RWPE1 (cell line): ENCODE results near the gene PPIA.
"Not testable (repeated sequence)": the region's sequence is repeated elsewhere in the genome, so short reads cannot be mapped to it uniquely, and the experiment has no call there.

Experiments used
- CTCF ChIA-PET: fragments of 350-600 bp; sonication (Branson Sonifier 250); formaldehyde crosslinking; extraction: SDS; loops from one replicate; lab custom pipeline; 2021; lab: Yijun Ruan, JAX
- POLR2A ChIA-PET: fragments of 400-600 bp; formaldehyde crosslinking; extraction: SDS; loops from one replicate; lab custom pipeline; 2020; ENCODE audit warnings: antibody characterized with exemption; ENCODE audit not compliant: low non-redundant PET; lab: Yijun Ruan, JAX
- DNase-seq: peaks from one replicate; pipeline ENCODE4 v3.0.0; 2012; ENCODE audit warnings: low spot score
- H3K27ac ChIP-seq: fragments of 450-650 bp; 2 replicates; pipeline ENCODE4 v1.5.1; 2017
- TF ChIP-seq, protein P1 (sequence below): fragments of 450-650 bp; conservative IDR thresholded peaks from 2 replicates; pipeline ENCODE4 v1.5.1; 2017; ENCODE audit warnings: low read depth, mild to moderate bottlenecking

Gene PPIA

DNA sequence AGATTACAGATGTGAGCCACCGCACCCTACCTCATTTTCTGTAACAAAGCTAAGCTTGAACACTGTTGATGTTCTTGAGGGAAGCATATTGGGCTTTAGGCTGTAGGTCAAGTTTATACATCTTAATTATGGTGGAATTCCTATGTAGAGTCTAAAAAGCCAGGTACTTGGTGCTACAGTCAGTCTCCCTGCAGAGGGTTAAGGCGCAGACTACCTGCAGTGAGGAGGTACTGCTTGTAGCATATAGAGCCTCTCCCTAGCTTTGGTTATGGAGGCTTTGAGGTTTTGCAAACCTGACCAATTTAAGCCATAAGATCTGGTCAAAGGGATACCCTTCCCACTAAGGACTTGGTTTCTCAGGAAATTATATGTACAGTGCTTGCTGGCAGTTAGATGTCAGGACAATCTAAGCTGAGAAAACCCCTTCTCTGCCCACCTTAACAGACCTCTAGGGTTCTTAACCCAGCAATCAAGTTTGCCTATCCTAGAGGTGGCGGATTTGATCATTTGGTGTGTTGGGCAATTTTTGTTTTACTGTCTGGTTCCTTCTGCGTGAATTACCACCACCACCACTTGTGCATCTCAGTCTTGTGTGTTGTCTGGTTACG is 6.0 kb downstream of the PPIA start:
- peak overlapping the region; percentile 68 for H3K27ac ChIP-seq
- POLR2A ChIA-PET, result interaction anchor here (0.6 kb wide), 1 partner anchor 92 kb away, joined by 6 read pairs; no protein-coding TSS in a partner anchor
- no peak for DNase-seq
- TF ChIP-seq, protein P1, sequence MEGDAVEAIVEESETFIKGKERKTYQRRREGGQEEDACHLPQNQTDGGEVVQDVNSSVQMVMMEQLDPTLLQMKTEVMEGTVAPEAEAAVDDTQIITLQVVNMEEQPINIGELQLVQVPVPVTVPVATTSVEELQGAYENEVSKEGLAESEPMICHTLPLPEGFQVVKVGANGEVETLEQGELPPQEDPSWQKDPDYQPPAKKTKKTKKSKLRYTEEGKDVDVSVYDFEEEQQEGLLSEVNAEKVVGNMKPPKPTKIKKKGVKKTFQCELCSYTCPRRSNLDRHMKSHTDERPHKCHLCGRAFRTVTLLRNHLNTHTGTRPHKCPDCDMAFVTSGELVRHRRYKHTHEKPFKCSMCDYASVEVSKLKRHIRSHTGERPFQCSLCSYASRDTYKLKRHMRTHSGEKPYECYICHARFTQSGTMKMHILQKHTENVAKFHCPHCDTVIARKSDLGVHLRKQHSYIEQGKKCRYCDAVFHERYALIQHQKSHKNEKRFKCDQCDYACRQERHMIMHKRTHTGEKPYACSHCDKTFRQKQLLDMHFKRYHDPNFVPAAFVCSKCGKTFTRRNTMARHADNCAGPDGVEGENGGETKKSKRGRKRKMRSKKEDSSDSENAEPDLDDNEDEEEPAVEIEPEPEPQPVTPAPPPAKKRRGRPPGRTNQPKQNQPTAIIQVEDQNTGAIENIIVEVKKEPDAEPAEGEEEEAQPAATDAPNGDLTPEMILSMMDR, result no peak
- CTCF ChIA-PET, result interaction anchor here (0.7 kb wide), 2 partner anchors 51 to 167 kb away, joined by 3 read pairs; no protein-coding TSS in a partner anchor

- DNase-seq, result not testable (repeated sequence)
- peak overlapping the region; percentile 73 for H3K27ac ChIP-seq
- ChIA-PET POLR2A (interaction anchor here (0.7 kb wide), 3 partner anchors 28 to 314 kb away, joined by 3 to 5 read pairs (median 3); no protein-coding TSS in a partner anchor), CTCF (interaction anchor here (0.6 kb wide), 1 partner anchor 596 kb away, joined by 3 read pairs; no protein-coding TSS in a partner anchor)
These were observed 7.5 kb downstream of the PPIA start for GRCh38 chr7:44803828-44804519.

GRCh38 chr7:44805950-44806349 is 9.5 kb downstream of the PPIA start:
- ChIA-PET CTCF (no interaction called here), POLR2A (no interaction called here)
- DNase-seq, result no peak
- H3K27ac ChIP-seq, result peak overlapping the region; percentile 73
- TF ChIP-seq, protein P1, result no peak

DNA sequence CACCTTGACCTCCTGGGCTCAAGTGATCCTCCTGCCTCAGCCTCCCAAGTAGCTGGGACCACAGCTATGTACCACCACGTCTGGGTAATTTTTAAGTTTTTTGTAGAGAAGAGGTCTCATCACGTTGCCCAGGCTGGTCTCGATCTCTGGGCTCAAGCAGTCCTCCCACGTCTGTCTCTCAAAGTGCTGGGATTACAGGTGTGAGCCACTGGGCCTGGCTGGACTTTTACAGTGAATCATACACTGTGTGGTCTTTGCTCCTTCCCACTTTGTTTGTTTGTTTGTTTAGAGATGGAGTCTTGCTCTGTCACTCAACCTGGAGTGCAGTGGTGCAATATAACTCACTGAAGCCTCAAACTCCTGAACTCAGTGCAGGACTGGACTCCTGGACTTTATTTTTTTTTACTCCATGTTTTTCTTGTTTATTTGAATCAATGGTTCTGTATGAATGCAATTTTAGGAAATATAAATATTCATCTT is 12.5 kb downstream of the PPIA start:
- ChIA-PET POLR2A (interaction anchor here (0.6 kb wide), 1 partner anchor 608 kb away, joined by 4 read pairs; the partner anchor contains the start of gene YKT6), CTCF (interaction anchor here (0.7 kb wide), 1 partner anchor 329 kb away, joined by 3 read pairs; no protein-coding TSS in a partner anchor)
- TF ChIP-seq, protein P1, result no peak
- no peak for DNase-seq
- H3K27ac ChIP-seq, result no peak overlapping the region

DNA sequence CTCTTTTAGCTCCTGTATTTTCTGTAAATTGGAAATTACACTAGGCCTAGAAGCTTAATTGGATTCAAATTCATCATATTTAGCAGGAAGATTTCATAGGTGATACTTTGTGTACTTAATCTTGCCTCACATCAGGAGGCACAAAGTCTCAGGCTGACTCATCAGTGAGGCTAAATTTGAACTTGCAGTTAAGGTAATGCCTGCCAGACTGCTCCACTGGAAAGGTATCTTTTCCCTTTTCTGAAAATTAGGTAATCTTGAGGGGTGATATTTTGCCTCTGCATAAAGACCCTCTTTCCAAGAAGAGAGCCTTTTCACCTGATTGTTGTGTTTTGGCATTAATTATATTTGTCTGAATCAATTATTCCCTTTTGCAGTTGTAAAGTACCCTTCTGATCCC is 14.6 kb downstream of the PPIA start:
- H3K27ac ChIP-seq, result no peak overlapping the region
- peak; percentile 34 for DNase-seq
- CTCF ChIA-PET, result no interaction called here
- POLR2A ChIA-PET, result no interaction called here
- TF ChIP-seq, protein P1, result no peak

GRCh38 chr7:44811571-44811970 is 15.1 kb downstream of the PPIA start:
- no peak for DNase-seq
- H3K27ac ChIP-seq, result no peak overlapping the region; the same call in 1 of the 2 replicates
- ChIA-PET POLR2A (no interaction called here), CTCF (interaction anchor here (0.6 kb wide), 1 partner anchor 223 kb away, joined by 3 read pairs; no protein-coding TSS in a partner anchor)
- TF ChIP-seq, protein P1, result no peak
